GM19324 (cell line): ENCODE data around the gene DTHD1.

Experiments used
- ATAC-seq: cut with Tn5 transposase; IDR thresholded peaks from one replicate; pipeline ENCODE4 v1.9.1; 2021; ENCODE audit warnings: mild to moderate bottlenecking, moderate library complexity; ENCODE audit not compliant: unreplicated experiment, low FRiP score

Gene DTHD1

DNA sequence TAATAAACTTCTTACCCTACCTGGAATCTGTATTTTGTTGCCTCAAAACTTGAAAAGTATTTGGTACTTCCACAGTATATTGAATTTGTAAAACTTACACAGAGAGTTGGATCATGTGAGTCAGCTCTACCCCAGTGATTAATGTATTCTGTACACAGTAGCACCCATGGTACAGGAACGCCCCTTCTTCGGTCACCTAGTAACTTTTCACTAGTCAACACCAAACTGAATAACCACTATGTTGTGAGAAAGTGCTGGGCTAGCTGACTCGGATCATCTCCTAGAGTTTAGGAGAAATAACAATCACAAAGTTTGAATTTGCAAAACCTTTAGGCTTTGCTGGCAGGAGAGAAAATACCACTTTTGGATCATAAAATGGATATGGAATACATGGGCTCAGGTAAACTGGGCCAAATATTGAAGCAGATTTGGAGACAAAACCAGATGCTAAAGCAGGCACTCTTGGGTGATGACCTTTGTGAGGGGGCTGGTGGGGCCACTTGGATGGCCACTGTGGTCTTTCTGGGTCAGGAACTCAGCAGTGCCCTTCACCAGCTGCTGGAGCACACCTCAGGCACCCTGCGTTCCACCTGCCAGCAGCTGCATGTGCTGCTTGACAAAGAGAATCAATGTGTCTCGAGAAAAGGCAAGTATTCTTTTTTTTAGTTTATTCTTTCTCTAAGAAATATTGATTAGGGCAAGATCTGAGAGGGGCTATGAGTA is at the start of gene DTHD1:
Gene DTHD1 (plus strand): TSS at position 233 of the 723 bp plus-strand sequence. CDS start 143 bp downstream, at position 376.
- no peak for ATAC-seq

DNA sequence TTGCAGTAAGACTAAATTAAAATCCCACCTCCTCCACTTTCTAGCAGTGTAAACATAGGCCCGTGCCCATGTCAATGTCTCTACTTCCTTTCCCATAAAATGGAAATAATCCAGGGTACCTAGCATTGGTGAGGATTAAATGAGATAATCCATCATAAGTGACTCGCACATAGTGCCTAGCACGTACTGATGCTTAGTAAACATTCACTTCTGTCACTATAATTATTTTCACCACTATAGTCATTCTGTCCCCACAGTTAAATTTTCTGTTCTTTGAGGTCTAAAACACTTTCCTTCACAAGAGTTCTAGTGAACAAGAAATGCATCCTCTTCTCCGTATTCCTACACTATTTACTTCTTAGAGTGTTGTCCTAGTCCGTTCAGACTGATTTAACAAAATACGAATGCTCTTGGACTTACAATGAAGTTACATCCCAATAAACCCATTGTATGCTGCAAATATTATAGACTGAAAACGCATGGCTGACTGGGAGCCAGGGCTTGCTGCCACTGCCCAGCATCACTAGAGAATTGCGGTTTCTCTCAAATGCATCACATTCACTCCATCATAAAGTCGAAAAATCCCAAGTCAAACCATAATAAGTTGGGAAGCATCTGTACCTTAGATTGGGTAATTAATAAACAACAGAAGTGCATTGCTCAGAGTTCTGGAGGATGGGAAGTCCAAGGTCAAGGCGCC is 47.7 kb upstream of the DTHD1 start:
- ATAC-seq: no peak

DNA sequence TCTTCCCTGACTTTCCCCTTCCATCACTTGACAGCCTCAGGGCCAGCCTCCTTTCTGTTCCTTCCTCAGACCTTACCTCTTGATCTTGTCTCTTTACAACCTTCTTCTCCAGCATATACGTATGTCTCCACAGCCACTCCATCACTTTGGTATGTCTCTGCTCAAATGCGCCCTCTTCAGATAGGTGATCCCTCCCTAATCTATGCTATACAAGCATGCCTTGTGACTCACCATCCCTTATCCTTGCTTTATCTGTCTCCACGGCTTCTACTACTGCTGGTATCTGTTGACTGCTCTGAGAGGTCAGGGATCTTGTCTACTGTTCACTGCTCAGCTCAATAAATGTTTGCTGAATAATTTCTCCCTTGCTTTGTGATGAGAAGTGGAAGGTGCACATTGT is 46.1 kb upstream of the DTHD1 start:
- ATAC-seq: no peak

- no peak for ATAC-seq
Observed at GRCh38 chr4:36236159-36236558, 45.3 kb upstream of the DTHD1 start.

GRCh38 chr4:36237366-36238313 is 43.8 kb upstream of the DTHD1 start:
- no peak for ATAC-seq

DNA sequence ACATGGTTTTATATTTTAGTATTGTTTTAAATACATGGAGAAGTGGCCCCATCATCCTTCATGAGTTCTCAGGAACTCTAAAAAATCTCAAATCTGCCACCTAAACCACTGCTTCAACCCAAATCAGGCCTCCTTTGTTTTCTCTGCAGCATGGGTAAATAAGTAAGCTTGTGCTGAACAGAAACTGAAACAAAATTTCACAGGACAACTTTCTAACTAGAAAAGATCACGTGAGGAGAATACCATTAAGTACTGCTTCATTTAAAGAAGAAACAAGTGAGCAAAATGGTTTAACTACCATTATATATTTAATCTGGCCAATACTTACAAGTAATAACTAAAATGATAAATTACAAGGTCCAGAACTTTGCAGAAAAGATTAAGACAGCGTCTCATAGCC is 39.6 kb upstream of the DTHD1 start:
- ATAC-seq: peak; percentile 46

- ATAC-seq: no peak
Observed at GRCh38 chr4:36242629-36243354, 38.6 kb upstream of the DTHD1 start.

DNA sequence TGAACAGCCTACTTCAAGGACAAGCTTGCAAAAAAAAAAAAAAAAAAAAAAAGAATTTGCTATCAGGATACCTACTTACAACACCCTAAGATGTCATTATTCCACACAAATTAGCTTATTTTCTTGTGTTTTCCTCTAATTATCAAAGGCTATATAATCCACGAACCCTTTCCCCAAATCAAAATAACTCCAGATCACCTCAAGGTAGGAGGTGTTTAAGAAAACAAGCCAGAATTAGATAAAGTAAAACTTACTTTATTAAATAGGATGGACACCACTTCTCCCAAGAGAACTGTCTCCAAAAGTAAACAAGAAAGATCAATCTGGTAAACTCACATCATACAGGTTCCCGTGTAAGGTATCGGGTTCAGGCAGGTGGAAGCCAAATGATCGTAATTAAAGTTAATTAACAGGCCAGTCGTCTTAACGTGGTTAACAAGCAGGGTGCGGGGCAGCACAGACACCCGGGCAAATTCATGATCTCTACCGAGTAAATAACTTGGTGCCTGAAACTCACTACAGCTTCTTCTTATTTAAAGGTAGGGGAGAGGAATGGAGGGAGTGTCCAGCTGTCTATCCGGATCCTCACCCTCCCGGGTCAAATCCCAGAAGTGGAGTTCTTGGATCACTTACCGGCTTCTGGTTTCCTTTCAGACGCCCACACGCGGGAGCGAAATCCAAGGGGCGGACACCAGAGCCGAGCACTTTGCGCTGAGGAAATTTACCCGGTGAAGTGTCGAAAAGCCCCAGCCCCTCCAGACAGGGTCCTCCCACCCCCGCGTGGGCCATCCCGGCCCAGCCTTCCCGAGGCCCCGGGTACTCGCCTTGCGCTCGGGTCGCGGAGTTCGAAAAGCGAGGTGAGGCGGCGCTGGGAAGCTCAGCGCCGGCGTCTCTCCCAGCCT is 37.8 kb upstream of the DTHD1 start:
- peak; percentile 44 for ATAC-seq

DNA sequence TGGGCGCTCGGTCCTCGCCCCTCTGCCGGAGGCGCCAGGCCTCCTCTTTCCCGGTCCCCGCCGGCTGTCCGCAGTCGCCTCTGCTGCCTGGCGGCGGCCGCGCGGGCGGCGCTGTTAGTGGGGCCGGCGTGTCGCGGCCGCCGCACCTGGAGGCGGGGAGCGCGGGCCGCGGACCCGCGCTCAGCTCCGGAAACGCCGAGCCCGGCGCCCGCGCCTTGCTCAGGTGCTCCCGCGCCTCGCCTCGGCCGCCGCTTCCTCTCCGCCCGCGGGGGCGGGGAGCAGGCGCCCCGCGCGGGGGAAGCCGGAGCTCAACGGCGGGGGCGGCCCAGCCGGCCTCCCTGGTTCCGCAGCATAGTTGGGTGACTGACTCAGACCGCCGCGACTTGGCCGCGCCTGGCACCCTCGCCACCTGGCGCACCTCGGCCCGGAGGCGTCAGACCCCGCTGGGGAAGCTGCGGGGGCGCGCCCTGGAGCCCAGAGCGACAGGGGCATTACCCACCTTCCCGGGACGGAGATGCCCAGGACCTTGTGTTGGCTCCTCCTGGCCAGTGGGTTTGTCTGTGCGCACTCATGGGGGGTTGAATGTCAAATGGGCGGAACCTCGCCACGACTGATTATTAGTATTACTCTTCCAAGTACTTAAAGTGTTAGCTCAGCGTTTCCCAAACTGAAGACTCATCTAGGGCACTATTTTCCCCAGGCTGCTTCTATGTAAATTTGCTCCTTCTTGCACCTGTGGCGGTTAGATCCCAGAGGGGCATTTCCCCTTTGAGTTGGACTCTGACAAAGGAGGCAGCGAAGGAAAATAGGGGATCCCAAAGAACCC is 36.9 kb upstream of the DTHD1 start, which contains the start of gene ARAP2:
Gene ARAP2 (minus strand): TSS at position 258 of the 826 bp plus-strand sequence. CDS start 15,028 bp downstream, outside the sequence.
- peak; percentile 73 for ATAC-seq

- ATAC-seq: no peak
Observed at GRCh38 chr4:36249610-36250009, 31.8 kb upstream of the DTHD1 start.

DNA sequence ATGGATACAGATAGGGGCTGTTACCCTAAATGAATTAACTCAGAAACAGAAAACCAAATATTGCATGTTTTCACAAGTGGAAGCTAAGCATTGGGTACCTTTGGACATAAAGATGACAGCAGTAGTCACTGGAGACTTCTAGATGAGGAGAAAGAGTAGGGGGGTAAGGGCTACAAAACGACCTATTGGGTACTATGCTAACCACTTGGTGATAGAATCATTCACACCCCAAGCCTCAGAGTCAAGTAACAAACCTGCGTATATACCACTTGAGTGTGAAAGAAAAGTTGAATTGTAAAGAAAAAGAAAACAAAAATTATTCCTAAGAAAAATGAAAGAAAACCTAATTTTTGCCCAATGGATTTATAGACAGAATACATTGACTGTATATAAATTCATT is 29.4 kb upstream of the DTHD1 start:
- no peak for ATAC-seq

DNA sequence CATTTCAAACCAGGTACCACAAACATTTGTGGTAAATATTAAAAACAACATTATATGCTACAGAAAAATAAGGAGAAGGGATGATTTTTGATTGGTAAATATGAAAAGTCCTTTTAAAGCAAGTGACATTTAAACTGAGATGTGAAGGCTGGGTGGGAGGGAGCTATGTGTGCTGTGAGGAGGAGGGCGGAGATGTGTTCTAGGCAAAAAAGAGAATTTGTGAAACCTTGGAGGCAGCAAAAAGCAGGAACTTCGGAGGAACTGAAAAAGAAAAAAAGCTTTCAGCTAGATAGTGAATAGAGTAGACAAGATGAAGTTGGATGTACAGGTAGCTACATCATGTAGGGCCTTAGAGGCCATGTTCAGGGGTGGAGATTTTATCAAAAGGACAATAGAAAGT is 27.0 kb upstream of the DTHD1 start:
- ATAC-seq: no peak

DNA sequence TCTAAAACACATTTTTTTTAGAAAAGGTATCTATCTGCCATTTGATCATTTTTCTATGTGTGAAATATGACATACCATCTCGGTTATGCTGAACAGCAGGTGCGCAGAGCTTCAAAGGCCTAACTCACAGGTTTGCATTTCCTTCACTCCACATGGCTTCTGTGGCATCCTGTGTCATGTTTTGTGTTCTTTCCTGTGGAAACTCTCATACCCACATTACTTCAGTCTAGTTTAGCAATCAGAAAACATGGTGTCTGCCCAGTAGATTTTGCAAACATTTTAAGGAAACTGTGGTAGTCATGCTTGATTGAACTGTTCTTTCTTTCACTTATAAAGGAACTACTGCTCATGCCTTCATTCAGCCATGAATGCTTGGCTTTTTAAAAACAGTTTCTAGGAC is 25.8 kb upstream of the DTHD1 start:
- peak; percentile 91 for ATAC-seq

DNA sequence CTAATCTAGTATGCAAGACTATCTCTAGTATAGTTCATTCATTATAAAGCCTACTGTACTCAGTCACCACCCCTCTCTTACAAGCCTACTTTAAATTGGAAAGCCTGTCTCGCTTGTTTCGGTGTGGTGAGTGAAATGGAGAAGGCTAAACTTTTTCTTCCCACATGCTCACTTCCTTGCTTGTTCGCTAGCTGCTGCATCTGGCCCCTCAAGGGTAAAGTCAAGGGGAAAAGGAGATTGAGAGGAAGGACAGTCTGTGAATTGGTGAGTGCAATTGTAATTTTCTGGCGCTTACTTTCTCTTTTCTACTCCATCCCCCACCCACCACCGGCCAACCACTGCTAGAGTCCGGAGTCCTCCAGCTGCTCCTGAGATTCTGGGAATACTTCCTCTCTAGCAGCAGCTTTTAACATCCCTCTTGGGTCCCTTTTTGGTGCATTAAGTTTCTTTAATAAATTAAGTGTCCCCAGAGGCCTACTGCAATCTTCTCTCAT is 25.0 kb upstream of the DTHD1 start:
- peak; percentile 32 for ATAC-seq

GRCh38 chr4:36260731-36261130 is 20.7 kb upstream of the DTHD1 start:
- ATAC-seq: no peak

GRCh38 chr4:36264207-36264826 is 17.1 kb upstream of the DTHD1 start:
- no peak for ATAC-seq

GRCh38 chr4:36267486-36268268 is 13.7 kb upstream of the DTHD1 start:
- ATAC-seq: no peak
